Trophoblast cell (in vitro differentiated cells and primary cell): ENCODE results near the gene ZFP36.

Experiments
- DNase-seq, 2 donors: peaks; one replicate each; pipeline ENCODE4 v3.0.0-alpha.2; 2016
- H2AFZ ChIP-seq: 2 replicates; pipeline ENCODE4 v1.6.1; 2013; ENCODE audit warnings: low read length, moderate library complexity, mild to moderate bottlenecking; ENCODE audit not compliant: insufficient read depth, poor library complexity
- H2AK5ac ChIP-seq: 2 replicates; pipeline ENCODE4 v1.6.1; 2013; ENCODE audit warnings: mild to moderate bottlenecking, low read length
- H2BK120ac ChIP-seq: 2 replicates; pipeline ENCODE4 v1.6.1; 2013; ENCODE audit warnings: low read length, mild to moderate bottlenecking, moderate library complexity; ENCODE audit not compliant: insufficient read depth, poor library complexity
- H2BK12ac ChIP-seq: 2 replicates; pipeline ENCODE4 v1.6.1; 2013; ENCODE audit warnings: mild to moderate bottlenecking, low read length, moderate library complexity
- H2BK5ac ChIP-seq: 2 replicates; pipeline ENCODE4 v1.6.1; 2013; ENCODE audit warnings: low read length, low read depth, moderate library complexity, mild to moderate bottlenecking; ENCODE audit not compliant: poor library complexity
- H3K14ac ChIP-seq: 2 replicates; pipeline ENCODE4 v1.6.1; 2013; ENCODE audit warnings: mild to moderate bottlenecking, low read length
- H3K18ac ChIP-seq: 2 replicates; pipeline ENCODE4 v1.6.1; 2013; ENCODE audit warnings: mild to moderate bottlenecking, low read length
- H3K23ac ChIP-seq: 2 replicates; pipeline ENCODE4 v1.6.1; 2013; ENCODE audit warnings: low read length
- H3K27ac ChIP-seq: 2 replicates; pipeline ENCODE4 v1.5.1; 2013; ENCODE audit warnings: low read depth, mild to moderate bottlenecking, inconsistent platforms, low read length, moderate library complexity
- H3K27me3 ChIP-seq: 2 replicates; pipeline ENCODE4 v1.6.1; 2013; ENCODE audit warnings: inconsistent platforms, mild to moderate bottlenecking, low read length, moderate library complexity; ENCODE audit not compliant: insufficient read depth
- H3K36me3 ChIP-seq, 2 experiments: 1 replicate in 1 of 2; 2 replicates in 1 of 2; pipeline ENCODE4 v1.6.1; 2013; ENCODE audit warnings: low read length in 2 of 2, mild to moderate bottlenecking in 2 of 2, moderate library complexity in 1 of 2; ENCODE audit not compliant: insufficient read depth in 2 of 2, control insufficient read depth in 1 of 2
- H3K4ac ChIP-seq: 2 replicates; pipeline ENCODE4 v1.6.1; 2013; ENCODE audit warnings: low read depth, mild to moderate bottlenecking, low read length, moderate library complexity
- H3K4me1 ChIP-seq, 2 experiments: 1 replicate in 1 of 2; 2 replicates in 1 of 2; pipeline ENCODE4 v1.6.1; 2013; ENCODE audit warnings: low read length in 2 of 2, mild to moderate bottlenecking in 2 of 2, moderate library complexity in 1 of 2; ENCODE audit not compliant: insufficient read depth in 2 of 2, control insufficient read depth in 1 of 2
- H3K4me2 ChIP-seq: 2 replicates; pipeline ENCODE4 v1.6.1; 2013; ENCODE audit warnings: inconsistent platforms, mild to moderate bottlenecking, low read length, moderate library complexity
- H3K4me3 ChIP-seq: 2 replicates; pipeline ENCODE4 v1.5.1; 2013; ENCODE audit warnings: mild to moderate bottlenecking, low read depth, low read length, inconsistent platforms
- H3K79me1 ChIP-seq: one replicate; pipeline ENCODE4 v1.6.1; 2013; ENCODE audit warnings: low read length
- H3K79me2 ChIP-seq: 2 replicates; pipeline ENCODE4 v1.6.1; 2013; ENCODE audit warnings: low read length, mild to moderate bottlenecking; ENCODE audit not compliant: control insufficient read depth, insufficient read depth, poor library complexity
- H3K9ac ChIP-seq: 2 replicates; pipeline ENCODE4 v1.6.1; 2013; ENCODE audit warnings: mild to moderate bottlenecking, low read length
- H3K9me3 ChIP-seq: 2 replicates; pipeline ENCODE4 v1.6.1; 2013; ENCODE audit warnings: low read depth, mild to moderate bottlenecking, control low read depth, inconsistent platforms, low read length; ENCODE audit not compliant: insufficient read depth
- H4K12ac ChIP-seq: 2 replicates; pipeline ENCODE4 v1.6.1; 2013; ENCODE audit warnings: low read depth, mild to moderate bottlenecking, low read length, moderate library complexity
- H4K8ac ChIP-seq: 2 replicates; pipeline ENCODE4 v1.6.1; 2013; ENCODE audit warnings: low read depth, mild to moderate bottlenecking, low read length, moderate library complexity
- H4K91ac ChIP-seq: one replicate; pipeline ENCODE4 v1.6.1; 2013; ENCODE audit warnings: low read depth, mild to moderate bottlenecking, low read length, moderate library complexity
- WGBS: extraction: QIAGEN DNeasy Blood & Tissue Kit; methylation state at CpG from one replicate; pipeline ENCODE4 v1.1.7; 2013; ENCODE audit warnings: missing lambda C conversion rate; ENCODE audit not compliant: insufficient read length, insufficient coverage; ENCODE audit errors: extremely low coverage; 5-methylcytosine and 5-hydroxymethylcytosine counted together

The ZFP36 gene

GRCh38 chr19:39388657-39389056 lies 18.0 kb upstream of the ZFP36 start:
- Histone ChIP-seq H2BK120ac (no peak overlapping the region), H2BK5ac (no peak overlapping the region), H3K4me2 (no peak overlapping the region), H3K9me3 (no peaks in the 10 kb centered on the region), H3K14ac (no peak overlapping the region), H3K4ac (no peak overlapping the region), H3K9ac (no peak overlapping the region), H3K27ac (no peak overlapping the region), H4K91ac (no peak overlapping the region), H3K79me1 (peaks cover 6% of the 10 kb centered on the region), H2BK12ac (no peak overlapping the region), H3K18ac (no peak overlapping the region), H3K27me3 (no peaks in the 10 kb centered on the region), H3K4me3 (no peak overlapping the region), H2AK5ac (no peak overlapping the region), H4K8ac (no peak overlapping the region), H3K23ac (no peak overlapping the region), H4K12ac (no peak overlapping the region), H3K79me2 (peaks cover 5% of the 10 kb centered on the region), H3K36me3 (peaks cover 39 to 51% of the 10 kb centered on the region in 2 experiments), H3K4me1 (peaks cover 8 to 9% of the 10 kb centered on the region in 2 experiments), H2AFZ (no peak overlapping the region)
- DNase-seq, result no peak
- WGBS, result no CpG with 5 or more reads among the region's 5 CpGs

- H2BK12ac ChIP-seq, result peak overlapping the region; percentile 20
- H2AK5ac ChIP-seq, result no peak overlapping the region
- H3K9ac ChIP-seq, result peak overlapping the region; percentile 79
- no peak overlapping the region for H2BK120ac ChIP-seq
- peak overlapping the region; percentile 68 for H3K4me2 ChIP-seq
- H3K18ac ChIP-seq, result peak overlapping the region; percentile 33
- peak overlapping the region; percentile 43 for H4K12ac ChIP-seq
- no peak overlapping the region for H2AFZ ChIP-seq
- WGBS, result no CpG with 5 or more reads among the region's 13 CpGs
- peak overlapping the region; percentile 39 for H3K4ac ChIP-seq
- peaks cover 5% of the 10 kb centered on the region for H3K79me2 ChIP-seq
- peak overlapping the region; percentile 37 for H4K91ac ChIP-seq
- no peak for DNase-seq
- H2BK5ac ChIP-seq, result no peak overlapping the region
- no peak overlapping the region for H3K4me3 ChIP-seq
- peaks cover 8 to 9% of the 10 kb centered on the region in 2 experiments for H3K4me1 ChIP-seq
- no peaks in the 10 kb centered on the region for H3K27me3 ChIP-seq
- H4K8ac ChIP-seq, result no peak overlapping the region
- no peak overlapping the region for H3K23ac ChIP-seq
- H3K14ac ChIP-seq, result no peak overlapping the region
- H3K36me3 ChIP-seq, result peaks cover 35 to 43% of the 10 kb centered on the region in 2 experiments
- H3K79me1 ChIP-seq, result peaks cover 6% of the 10 kb centered on the region
- no peaks in the 10 kb centered on the region for H3K9me3 ChIP-seq
- no peak overlapping the region for H3K27ac ChIP-seq
These were observed 16.8 kb upstream of the ZFP36 start for GRCh38 chr19:39389631-39390414.

- Histone ChIP-seq H3K14ac (peak overlapping the region; percentile 50), H4K8ac (peak overlapping the region; percentile 73), H2BK120ac (peak overlapping the region; percentile 12), H3K9ac (peak overlapping the region; percentile 79), H4K12ac (peak overlapping the region; percentile 46), H2AFZ (peak overlapping the region; percentile 20), H2BK5ac (peak overlapping the region; percentile 65), H3K18ac (peak overlapping the region; percentile 17), H3K79me2 (peaks cover 5% of the 10 kb centered on the region), H3K36me3 (peaks cover 32 to 41% of the 10 kb centered on the region in 2 experiments), H3K4me3 (peak overlapping the region; percentile 78), H3K27me3 (no peaks in the 10 kb centered on the region), H3K79me1 (peaks cover 6% of the 10 kb centered on the region), H3K4me1 (peaks cover 8 to 9% of the 10 kb centered on the region in 2 experiments), H3K4me2 (peak overlapping the region; percentile 68), H3K23ac (no peak overlapping the region), H2AK5ac (no peak overlapping the region), H2BK12ac (no peak overlapping the region), H3K9me3 (no peaks in the 10 kb centered on the region), H3K27ac (peak overlapping the region; percentile 86), H4K91ac (peak overlapping the region; percentile 72), H3K4ac (peak overlapping the region; percentile 5)
- no CpG with 5 or more reads among the region's 10 CpGs for WGBS
- peak; percentile 27 to 52 for DNase-seq
These were observed 16.2 kb upstream of the ZFP36 start for GRCh38 chr19:39390451-39390750.

- H3K23ac ChIP-seq, result no peak within 1 kb of the TSS
These were observed 15.8 kb upstream of the ZFP36 start, which contains the start of the genes MED29 and PAF1 for GRCh38 chr19:39390751-39391437. Gene MED29, plus strand, starts transcription at chr19:39391378. Its CDS starts 45 bp downstream, at chr19:39391423. Gene PAF1, minus strand, starts transcription at chr19:39391106. Its CDS starts 242 bp downstream, at chr19:39390864.

More at GRCh38 chr19:39390751-39391437, 15.8 kb upstream of the ZFP36 start, which contains the start of the genes MED29 and PAF1:
- H3K36me3 ChIP-seq, result peaks cover 33 to 39% of the 10 kb centered on the region in 2 experiments
- H2BK12ac ChIP-seq, result peak within 1 kb of the TSS; percentile 20
- H2BK120ac ChIP-seq, result peak within 1 kb of the TSS; percentile 12
- no peaks in the 10 kb centered on the region for H3K27me3 ChIP-seq
- no peaks in the 10 kb centered on the region for H3K9me3 ChIP-seq
- H3K4me1 ChIP-seq, result peaks cover 8 to 9% of the 10 kb centered on the region in 2 experiments
- H4K8ac ChIP-seq, result peak within 1 kb of the TSS; percentile 73
- WGBS, result no CpG with 5 or more reads among the region's 60 CpGs
- peak within 1 kb of the TSS; percentile 46 for H4K12ac ChIP-seq
- H3K4ac ChIP-seq, result peak within 1 kb of the TSS; percentile 44
- H3K4me3 ChIP-seq, result peak within 1 kb of the TSS; percentile 90
- H3K9ac ChIP-seq, result peak within 1 kb of the TSS; percentile 79
- H3K18ac ChIP-seq, result peak within 1 kb of the TSS; percentile 33
- H4K91ac ChIP-seq, result peak within 1 kb of the TSS; percentile 72
- DNase-seq, result peak; percentile 99
- peak within 1 kb of the TSS; percentile 50 for H3K14ac ChIP-seq
- H3K4me2 ChIP-seq, result peak within 1 kb of the TSS; percentile 92
- H2BK5ac ChIP-seq, result peak within 1 kb of the TSS; percentile 65
- H3K27ac ChIP-seq, result peak within 1 kb of the TSS; percentile 86
- peaks cover 5% of the 10 kb centered on the region for H3K79me2 ChIP-seq
- H2AK5ac ChIP-seq, result peak within 1 kb of the TSS; percentile 51
- H3K79me1 ChIP-seq, result peaks cover 6% of the 10 kb centered on the region
- peak within 1 kb of the TSS; percentile 20 for H2AFZ ChIP-seq
